NCI-H82 treated with DMSO at 0.1 percent for 48 hours (cell line): Measurements from ENCODE around the gene CEP295NL.
"Not testable (repeated sequence)": the region's sequence is repeated elsewhere in the genome, so short reads cannot be mapped to it uniquely, and the experiment has no call there.

ENCODE experiments used
- DNase-seq: peaks from one replicate; lab custom pipeline; 2025; ENCODE audit not compliant: unreplicated experiment; lab: John Stamatoyannopoulos, UW

CEP295NL gene

DNA sequence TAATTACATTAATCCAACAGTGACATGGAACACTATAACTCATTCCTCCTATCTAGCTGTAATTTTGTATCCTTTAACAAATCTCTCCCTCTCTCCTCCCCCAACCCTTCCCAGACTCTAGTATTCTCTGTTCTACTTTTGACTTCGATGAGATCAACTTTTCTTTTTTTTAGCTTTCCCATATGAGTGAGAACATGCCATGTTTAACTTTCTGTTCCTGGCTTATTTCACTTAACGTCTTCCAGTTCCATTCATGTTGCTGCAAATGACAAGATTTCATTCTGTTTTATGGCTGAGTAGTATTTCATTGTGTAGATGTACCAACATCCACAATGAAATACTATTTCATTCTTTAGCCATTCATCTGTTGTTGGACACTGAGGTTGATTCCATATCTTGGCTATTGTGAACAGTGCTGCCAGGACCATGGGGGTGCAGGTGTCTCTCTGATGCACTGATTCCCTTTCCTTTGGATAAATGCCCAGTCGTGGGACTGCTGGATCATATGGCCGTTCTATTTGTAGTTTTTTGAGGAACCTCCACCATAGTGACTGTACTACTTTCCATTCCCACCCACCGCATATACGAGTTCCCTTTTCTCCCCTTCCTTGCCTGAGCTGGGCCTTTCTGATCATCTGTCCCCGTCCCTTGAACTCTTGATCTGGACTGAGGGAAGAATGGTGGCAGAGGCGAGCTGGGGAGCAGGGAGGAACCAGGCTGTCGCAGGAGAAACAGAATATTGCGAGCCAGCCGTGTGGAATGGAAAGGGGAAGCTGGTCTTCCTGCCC lies 7.7 kb upstream of the CEP295NL start:
- no peak for DNase-seq

DNA sequence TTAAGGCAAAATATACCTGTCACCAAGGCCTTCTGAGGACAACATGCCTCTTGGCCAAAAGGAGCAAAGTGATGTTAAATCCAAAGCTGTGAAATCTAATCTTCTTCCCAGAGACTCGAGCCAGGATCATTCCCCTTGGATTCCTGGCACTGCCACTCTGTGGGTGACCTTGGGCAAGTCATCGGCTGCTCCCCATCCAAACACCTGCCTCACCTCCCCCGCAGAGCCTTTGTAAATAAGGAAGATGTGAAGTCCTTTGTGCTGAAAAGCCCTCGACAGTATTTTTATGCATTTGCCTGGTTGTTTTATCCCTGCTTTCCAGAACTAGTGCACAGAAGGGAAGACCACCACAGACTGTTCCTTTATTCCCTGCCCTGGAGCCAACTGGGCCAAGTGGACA lies 5.4 kb upstream of the CEP295NL start:
- no peak for DNase-seq

DNA sequence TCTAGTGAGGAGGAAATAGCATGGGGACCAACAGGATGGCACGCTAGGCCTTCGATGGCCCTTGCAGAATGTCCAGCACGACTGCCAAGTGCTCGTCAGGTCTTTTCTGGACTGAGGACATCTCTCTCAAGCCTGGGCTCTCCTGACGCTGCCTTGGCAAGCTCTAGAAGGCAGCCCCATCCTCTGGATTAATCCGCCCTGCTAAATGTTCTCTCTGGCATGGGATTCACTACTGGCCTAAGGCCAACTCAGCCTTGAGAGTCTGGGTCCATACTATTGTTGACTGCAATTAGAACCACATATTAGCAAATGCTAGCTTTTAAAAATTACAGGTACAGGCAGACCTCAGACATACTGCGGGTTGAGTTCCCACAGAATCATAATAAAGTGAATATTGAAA lies 2.5 kb upstream of the CEP295NL start:
- DNase-seq, result no peak

DNA sequence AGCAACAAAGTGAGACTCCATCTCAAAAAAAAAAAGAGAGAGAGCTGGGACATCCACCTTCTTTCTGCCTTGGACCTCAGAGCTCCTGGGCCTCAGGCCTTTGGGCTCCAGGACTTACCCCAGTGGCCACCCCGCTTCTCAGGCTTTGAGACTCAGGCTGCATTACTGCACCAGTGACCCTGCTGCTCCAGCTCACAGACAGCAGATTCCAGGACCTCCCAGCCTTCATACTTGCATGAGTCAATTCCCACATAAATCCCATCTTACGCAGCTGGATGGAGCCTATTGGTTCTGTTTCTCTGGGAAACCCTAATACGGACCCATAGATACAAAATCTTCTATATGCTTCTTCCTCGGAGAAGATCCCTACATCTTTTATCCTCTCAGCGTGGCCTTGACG lies 2.1 kb upstream of the CEP295NL start:
- DNase-seq, result no peak

DNA sequence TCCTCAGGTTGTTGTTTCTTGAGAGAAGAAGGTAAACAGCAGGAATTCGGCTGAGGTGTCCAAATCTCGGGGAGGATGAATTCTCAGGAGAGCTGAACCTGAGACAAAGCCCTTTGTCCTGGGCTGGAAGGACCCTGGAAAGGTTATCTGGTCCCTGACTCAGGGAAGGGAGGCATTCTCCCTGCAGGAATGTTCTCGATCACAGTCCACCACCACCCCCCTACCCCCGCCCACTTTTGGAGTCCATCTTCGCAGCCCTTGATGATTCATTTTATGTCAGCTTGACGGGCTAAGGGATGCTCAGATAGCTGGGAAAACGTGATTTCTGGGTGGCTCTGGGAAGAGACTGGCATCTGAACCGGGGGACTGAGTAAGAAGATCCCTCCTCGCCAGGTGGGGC lies 1.4 kb upstream of the CEP295NL start:
- no peak for DNase-seq

DNA sequence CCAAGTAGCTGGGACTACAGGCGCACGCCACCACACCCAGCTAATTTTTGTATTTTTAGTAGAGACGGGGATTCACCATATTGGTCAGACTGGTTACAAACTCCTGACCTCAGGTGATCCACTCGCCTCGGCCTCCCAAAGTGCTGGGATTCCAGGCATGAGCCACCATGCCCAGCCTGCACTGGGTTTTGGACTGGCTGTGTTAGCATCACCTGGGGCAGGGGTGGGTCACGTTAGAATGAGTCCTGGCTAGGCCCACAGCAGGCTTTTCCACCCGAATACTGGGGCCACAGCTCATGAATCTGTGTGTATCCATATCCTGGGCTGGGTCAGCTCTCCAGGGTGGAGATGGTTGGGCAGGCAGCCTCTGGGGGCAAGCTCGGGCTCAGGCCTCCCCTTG lies 770 bp downstream of the CEP295NL start:
- DNase-seq, result not testable (repeated sequence)

DNA sequence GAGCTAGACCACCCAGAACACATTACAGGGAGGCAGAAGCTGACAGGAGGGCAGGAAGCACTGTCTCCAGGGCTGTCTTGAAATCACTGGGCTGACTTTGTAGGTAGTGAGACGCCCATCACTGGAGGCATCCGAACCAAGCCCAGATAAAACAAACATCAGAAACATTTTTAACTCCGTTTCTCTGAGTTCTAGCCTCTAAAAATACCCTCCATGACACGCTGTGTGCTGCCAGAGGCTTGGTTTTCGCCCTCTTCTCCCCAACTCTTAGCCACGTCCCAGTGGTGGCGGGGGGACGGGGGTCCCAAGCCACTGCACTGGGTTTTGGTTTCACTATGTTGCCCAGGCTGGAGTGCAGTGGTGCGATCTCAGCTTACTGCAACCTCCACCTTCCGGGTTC lies 1.2 kb downstream of the CEP295NL start:
- no peak for DNase-seq

DNA sequence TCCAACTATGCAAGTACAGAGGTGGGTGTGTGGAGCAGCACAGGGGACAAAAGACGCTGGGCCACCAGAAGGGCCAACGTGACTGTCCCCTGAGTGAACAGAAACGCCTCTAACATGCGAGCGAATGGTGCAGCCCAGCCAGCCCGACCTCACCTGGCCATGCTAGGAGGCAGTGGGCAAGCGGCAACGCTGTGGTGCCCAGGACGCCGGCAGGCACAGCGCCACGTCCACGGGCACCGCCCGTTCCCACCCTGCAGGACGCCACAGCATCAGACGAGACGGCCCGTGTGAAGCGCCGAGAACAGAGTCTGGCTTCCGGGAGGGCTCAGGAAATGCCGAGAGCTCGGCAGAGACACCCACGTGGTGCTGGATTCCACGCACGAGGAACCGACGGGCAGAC lies 2.2 kb downstream of the CEP295NL start:
- DNase-seq, result no peak

DNA sequence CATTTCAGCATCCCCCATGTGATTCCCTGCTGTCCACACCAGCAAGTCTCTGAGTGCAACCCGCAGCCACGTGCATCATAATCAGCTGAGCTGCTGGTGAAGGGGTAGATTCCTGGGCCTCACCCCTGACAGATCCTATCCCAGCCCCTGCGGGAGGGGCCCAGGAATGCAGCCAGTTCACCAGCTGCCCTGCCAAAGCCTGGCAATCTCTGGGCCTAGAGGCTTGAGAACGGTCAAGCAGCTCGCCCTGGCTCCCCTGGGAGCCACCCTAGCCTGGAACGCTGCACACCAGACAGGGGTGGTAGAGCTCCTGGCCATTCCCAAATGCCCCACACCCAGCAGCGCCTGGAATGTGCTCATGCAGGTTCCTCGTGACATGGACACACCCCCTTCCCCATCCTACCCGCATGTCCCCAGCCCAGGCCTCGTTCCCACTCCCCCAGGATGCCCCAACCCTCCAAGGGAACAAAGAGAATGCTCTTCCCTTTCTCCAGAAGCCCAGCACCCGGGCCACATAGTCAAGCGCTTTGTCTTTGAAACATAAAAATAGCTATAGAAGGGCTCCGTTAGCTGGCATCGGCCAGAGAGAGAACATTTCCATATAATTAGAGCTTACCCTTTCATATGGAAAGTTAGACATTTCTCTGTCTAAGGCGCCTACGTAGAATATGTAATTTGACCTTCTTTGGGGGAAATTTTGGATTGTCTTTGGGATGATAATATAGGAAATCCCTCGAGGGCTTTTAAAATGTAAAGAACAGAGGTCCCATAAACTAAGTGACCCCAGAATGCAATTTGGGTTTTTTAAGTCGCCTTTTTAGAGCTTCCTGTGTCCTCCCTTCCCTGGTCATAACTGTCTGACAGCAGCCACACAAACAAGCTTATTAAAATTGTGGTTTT lies 3.4 kb downstream of the CEP295NL start:
- no peak for DNase-seq

DNA sequence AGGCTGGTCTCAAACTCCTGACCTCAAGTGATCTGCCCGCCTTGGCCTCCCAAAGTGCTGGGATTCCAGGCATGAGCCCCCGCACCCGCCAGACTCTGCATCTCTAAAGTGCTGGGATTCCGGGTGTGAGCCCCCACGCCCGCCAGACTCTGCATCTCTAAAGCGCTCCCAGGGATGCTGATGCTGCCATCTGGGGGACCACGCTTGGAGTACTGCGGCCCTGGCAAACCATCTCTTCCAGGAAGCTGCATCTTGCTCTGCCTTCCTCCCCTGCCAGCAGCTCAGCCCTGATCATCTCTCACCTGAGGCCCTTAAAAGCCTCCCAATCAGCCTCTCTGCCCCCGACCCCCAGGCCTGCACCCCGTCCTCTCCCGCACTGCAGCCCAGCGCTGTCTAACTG lies 4.1 kb downstream of the CEP295NL start:
- DNase-seq, result no peak

DNA sequence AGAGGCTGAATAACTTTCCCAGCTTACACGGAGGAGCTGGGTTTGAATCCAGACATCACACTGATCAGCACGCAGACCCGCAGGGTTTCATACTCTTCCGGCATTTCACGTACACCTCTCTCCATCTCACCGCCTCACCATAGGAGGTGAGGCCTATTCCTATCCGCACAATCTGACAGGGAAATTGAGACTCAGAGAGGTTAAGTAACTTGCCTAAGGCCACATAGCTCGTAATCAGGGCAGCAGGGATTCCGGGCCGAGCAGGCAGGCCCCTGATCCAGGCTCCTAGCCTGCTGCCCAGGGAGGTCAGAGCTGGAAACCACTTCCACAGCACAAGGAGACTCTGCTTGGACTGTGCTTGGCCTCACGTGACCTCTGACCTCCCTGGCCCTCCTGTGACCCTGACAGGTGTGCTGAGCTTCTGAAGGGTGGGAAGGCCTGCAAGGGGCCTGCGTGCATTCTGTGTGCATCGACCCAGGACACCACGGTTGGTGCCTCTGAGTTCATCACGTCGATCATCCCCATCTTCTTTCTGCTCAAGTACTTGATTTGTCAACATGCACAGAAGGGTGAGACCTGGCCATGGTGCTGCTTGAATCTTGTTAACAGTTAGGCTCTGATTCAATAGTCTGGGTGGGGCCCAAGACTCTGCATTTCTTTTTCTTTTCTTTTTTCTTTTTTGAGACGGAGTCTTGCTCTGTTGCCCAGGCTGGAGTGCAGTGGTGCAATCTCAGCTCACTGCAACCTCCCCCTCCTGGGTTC lies 4.7 kb downstream of the CEP295NL start:
- DNase-seq, result no peak

DNA sequence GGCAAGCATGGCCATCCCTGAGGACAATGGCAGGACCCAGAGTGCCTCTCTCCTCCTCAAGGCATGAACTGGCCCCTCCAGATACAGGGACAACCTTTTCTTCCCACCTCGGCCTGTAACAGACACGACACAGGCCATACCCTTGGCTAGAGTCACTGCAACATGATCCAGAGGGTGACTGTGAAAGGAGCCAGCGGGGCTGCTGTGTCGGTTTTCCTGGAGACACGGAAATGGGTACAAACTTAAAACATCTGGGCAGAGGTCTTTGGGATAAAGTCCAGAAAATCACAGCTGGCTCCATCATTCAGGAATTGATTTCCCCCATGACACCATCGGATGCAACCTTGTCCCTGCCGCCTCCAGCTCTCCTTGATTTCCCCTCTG lies 5.3 kb downstream of the CEP295NL start:
- no peak for DNase-seq

DNA sequence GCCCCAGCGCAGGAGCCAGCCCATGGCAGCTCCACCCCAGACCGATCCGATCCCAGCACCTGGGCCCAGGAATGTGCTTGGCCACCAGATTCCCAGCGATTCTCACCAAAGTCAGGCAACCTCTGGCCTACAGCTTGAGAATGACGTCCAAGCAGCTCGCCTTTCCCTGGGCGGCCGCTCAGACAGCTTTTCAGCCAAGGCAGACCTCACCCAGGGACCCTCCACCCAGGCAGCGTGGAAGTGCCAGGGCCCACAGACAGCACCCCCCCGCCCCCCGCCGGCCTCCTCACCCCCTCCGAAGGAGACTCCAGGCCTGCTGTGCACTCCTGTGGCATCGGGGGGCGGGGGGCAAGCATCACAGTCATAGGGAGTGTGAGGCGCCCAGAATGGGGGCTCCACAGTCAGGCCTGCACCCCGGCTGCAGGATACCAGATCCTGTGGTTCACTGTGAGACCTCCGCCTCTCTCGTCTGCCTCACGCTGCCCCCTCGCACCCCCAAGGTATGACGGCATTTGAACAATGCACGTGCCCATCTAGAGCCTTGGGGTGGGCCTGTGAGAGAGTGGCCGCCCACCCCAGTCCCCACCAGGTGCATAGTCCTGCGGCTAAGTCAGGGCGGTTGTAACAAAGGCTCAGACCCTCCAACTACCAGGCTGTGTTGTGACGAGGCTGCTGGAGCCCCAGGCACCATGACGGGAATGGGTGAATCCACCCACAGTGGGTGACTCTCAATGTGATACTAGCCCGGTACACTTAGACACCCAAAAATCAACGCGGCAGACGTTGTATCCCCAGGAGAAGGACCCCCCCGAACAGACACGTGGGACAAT lies 6.0 kb downstream of the CEP295NL start:
- DNase-seq, result no peak

DNA sequence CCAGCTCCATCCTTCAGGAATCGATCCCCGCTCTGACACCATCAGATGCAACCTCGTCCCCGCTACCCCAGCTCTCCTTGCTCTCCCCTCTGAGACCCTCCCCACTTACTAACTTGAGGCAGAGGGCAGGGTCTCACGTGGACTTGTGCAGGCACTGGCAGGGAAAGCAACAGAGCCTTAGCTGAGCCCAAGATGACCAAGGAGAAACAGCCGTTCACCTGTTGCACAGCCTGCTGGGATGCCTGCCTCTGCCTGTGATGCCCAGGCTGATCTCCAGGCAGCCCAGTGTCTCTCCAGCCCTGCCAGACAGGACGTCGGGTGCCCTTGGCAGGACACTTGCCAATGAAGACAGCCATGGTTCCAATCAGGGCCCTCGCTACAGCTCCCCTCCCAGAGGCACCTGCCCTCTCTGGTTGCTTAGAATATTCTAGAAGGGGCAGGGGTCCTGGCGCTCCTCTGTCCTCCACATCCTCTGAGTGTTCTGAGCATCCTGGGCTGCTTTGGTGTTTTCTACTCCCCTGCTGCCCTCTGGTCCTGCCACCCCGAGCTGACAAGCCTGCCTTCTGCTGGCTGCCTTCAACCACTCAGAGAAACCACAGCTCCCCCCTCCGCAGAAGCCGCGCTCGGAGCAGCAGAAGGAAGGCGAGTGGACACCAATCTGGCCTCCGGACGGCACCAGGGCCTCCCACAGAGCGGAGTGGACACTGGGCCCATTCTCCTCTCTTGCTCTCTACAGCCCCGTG lies 6.7 kb downstream of the CEP295NL start:
- DNase-seq, result no peak

DNA sequence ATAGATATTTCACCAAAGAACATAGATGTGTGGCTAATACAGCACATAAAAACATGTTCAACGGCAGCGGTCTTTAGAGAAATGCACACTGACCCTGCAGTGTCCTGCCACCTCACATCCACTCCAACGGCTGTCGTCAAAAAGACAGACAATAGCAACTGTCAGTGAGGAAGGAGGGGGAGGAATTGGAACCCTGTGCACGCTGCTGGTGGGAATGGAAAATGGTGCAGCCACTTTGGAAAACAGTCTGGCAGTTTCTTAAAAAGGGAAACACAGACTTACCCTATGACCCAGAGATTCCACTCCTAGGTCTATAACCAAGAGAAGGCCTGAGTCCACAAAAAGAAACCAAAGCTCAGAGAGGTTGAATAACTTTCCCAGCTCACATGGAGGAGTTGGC lies 7.7 kb downstream of the CEP295NL start:
- DNase-seq, result no peak

DNA sequence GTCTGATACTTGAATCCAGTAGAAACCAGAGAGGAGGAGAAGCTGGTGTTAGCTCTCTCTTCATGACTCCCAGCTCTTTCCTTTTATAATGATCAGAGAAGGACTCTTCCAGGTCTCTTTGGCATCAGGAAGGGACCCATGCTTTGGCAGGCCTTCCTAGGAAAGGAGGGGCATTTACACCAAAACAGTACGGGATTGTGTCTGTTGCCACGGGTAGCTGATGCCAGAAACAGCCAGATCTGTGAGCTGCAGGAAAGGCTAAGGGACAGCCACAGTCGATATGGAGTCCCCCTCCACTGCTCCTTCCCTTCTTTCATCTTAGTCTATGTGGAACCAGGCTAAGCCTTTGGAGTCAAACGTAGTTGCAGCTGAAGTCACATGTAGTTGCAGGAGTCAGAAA lies 9.3 kb downstream of the CEP295NL start:
- DNase-seq, result no peak

DNA sequence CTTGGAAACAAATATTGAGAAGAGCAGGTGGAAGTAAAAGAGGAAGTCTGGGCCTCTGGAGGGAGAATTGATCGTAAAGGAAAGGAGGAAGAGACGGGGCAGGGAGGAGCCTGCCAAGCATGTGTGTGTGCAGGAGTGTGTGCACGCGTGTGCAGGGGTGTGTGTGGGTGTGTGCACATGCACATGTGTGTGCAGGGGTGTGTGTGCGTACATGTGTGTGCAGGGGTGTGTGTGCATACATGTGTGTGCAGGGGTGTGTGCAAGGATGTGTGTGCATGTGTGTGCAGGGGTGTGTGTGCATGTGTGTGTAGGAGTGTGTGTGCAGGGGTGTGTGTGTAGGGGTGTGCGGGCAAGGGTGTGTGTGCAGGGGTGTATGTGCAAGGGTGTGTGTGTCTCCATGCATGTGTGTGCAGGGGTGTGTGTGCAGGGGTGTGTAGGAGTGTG lies 10.0 kb downstream of the CEP295NL start:
- no peak for DNase-seq

DNA sequence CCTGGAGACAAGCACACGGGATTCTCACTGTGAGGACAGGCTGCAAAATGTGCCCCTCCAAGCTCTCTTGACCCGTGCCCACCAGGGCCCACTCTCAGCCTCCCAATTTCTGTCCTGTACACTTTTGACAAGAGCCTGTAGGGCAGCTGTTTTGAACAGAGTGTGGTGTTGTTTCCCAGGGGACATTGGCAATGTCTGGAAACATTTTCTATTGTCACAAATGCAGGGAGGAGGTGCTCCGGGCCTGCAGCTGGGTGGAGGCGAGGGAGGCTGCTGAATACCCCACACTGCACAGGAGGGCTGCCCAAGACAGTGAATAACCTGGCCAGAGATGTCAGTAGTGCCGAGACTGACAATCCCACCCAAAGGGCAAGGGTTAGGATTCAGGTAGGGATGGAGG lies 10.5 kb downstream of the CEP295NL start:
- no peak for DNase-seq

DNA sequence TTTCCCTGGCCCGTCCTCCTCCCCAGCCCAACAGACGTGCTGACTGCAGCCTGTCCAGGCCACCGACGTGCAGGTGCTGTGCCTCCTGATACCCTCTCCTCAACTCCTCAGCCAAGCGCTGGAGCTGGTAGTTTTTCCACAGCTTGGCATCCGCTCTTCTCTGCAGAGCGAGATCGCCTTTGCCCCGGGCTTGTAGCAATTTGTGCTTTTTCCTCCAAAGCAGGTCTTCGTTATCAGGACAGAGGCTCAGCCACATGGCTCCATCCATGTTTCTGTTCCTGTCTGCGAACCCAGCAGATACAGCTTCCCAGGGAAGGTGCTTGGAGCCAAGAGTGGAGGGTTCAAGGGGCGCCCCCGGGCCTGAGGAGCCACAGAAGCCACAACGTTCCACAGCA lies 10.9 kb downstream of the CEP295NL start:
- DNase-seq, result no peak
